HG03066 (cell line): ENCODE measurements around the gene CAP1.
"Not testable (repeated sequence)": the region's sequence is repeated elsewhere in the genome, so short reads cannot be mapped to it uniquely, and the experiment has no call there.

Experiments
- ATAC-seq: cut with Tn5 transposase; IDR thresholded peaks from one replicate; pipeline ENCODE4 v1.9.1; 2021; ENCODE audit warnings: low read depth; ENCODE audit not compliant: unreplicated experiment

CAP1 gene

GRCh38 chr1:40057310-40058030 lies 16.9 kb downstream of the CAP1 start:
- ATAC-seq, result no peak

- no peak for ATAC-seq
These were observed 17.5 kb downstream of the CAP1 start for GRCh38 chr1:40058097-40058452.

- no peak for ATAC-seq
These were observed 18.2 kb downstream of the CAP1 start for GRCh38 chr1:40058453-40059337.

GRCh38 chr1:40059338-40059959 lies 18.9 kb downstream of the CAP1 start:
- no peak for ATAC-seq

- ATAC-seq, result no peak
These were observed 19.6 kb downstream of the CAP1 start for GRCh38 chr1:40059960-40060750.

- ATAC-seq, result peak; percentile 94
These were observed 24.4 kb downstream of the CAP1 start for GRCh38 chr1:40064797-40065499.

- no peak for ATAC-seq
These were observed 26.5 kb downstream of the CAP1 start for GRCh38 chr1:40067023-40067422.

GRCh38 chr1:40067851-40068250 lies 27.3 kb downstream of the CAP1 start:
- ATAC-seq, result no peak

- no peak for ATAC-seq
These were observed 31.6 kb downstream of the CAP1 start for GRCh38 chr1:40072142-40072541.

GRCh38 chr1:40073062-40073461 lies 32.5 kb downstream of the CAP1 start:
- ATAC-seq, result no peak

GRCh38 chr1:40075266-40075665 lies 34.7 kb downstream of the CAP1 start:
- ATAC-seq, result no peak

- ATAC-seq, result no peak
These were observed 36.4 kb downstream of the CAP1 start for GRCh38 chr1:40076895-40077312.

GRCh38 chr1:40078512-40079333 lies 38.2 kb downstream of the CAP1 start:
- ATAC-seq, result no peak

GRCh38 chr1:40079774-40080400 lies 39.4 kb downstream of the CAP1 start:
- no peak for ATAC-seq

- ATAC-seq, result no peak
These were observed 41.3 kb downstream of the CAP1 start for GRCh38 chr1:40081871-40082270.

- ATAC-seq, result not testable (repeated sequence)
These were observed 44.2 kb downstream of the CAP1 start for GRCh38 chr1:40084750-40085149.

- ATAC-seq, result no peak
These were observed 50.3 kb downstream of the CAP1 start for GRCh38 chr1:40090652-40091355.

- ATAC-seq, result no peak
These were observed 51.7 kb downstream of the CAP1 start for GRCh38 chr1:40092241-40092640.
